MM.1S (cell line): ENCODE results near the gene CCDC169.

Experiments used
- DNase-seq: peaks from one replicate; pipeline ENCODE4 v3.0.0-alpha.2; 2015
- H2AFZ ChIP-seq: fragments of 300-600 bp; sonication (generic); 2 replicates; pipeline ENCODE4 v1.6.0; 2016; ENCODE audit warnings: antibody characterized with exemption, low read length
- H3F3A ChIP-seq: fragments of 300-600 bp; sonication (generic); 2 replicates; pipeline ENCODE4 v1.6.1; 2016; ENCODE audit warnings: mild to moderate bottlenecking, antibody characterized with exemption, low read length, moderate library complexity, mixed read lengths; ENCODE audit not compliant: insufficient read depth
- H3K27ac ChIP-seq: fragments of 300-600 bp; sonication (generic); 2 replicates; pipeline ENCODE4 v1.5.1; 2016; ENCODE audit warnings: mild to moderate bottlenecking, low read length
- H3K27me3 ChIP-seq: fragments of 300-600 bp; sonication (generic); replicated peaks from 2 replicates; pipeline ENCODE4 v1.6.0; 2016; ENCODE audit warnings: low read length; ENCODE audit not compliant: insufficient read depth
- H3K36me3 ChIP-seq: fragments of 300-600 bp; sonication (generic); replicated peaks from 2 replicates; pipeline ENCODE4 v1.6.1; 2016; ENCODE audit warnings: mild to moderate bottlenecking, low read length, mixed read lengths; ENCODE audit not compliant: insufficient read depth
- H3K4me1 ChIP-seq: fragments of 300-600 bp; sonication (generic); 2 replicates; pipeline ENCODE4 v1.6.1; 2016; ENCODE audit warnings: low read length, mixed read lengths
- H3K4me2 ChIP-seq: fragments of 300-600 bp; sonication (generic); 2 replicates; pipeline ENCODE4 v1.6.0; 2016; ENCODE audit warnings: low read depth, low read length
- H3K4me3 ChIP-seq: fragments of 300-600 bp; sonication (generic); 2 replicates; pipeline ENCODE4 v1.5.1; 2016; ENCODE audit warnings: low read length, mixed read lengths
- H3K79me2 ChIP-seq: fragments of 300-600 bp; sonication (generic); 2 replicates; pipeline ENCODE4 v1.6.1; 2016; ENCODE audit warnings: mixed run types, low read length, mixed read lengths
- H3K9ac ChIP-seq: fragments of 300-600 bp; sonication (generic); 2 replicates; pipeline ENCODE4 v1.6.1; 2016; ENCODE audit warnings: low read length, mixed read lengths
- H3K9me2 ChIP-seq: fragments of 300-600 bp; sonication (generic); replicated peaks from 2 replicates; pipeline ENCODE4 v1.6.1; 2016; ENCODE audit warnings: mild to moderate bottlenecking, low read length, mixed read lengths; ENCODE audit not compliant: insufficient read depth
- H3K9me3 ChIP-seq: fragments of 300-600 bp; sonication (generic); replicated peaks from 2 replicates; pipeline ENCODE4 v1.6.1; 2016; ENCODE audit warnings: mild to moderate bottlenecking, low read length, mixed read lengths; ENCODE audit not compliant: insufficient read depth
- H4K20me1 ChIP-seq: fragments of 300-600 bp; sonication (generic); 2 replicates; pipeline ENCODE4 v1.6.1; 2016; ENCODE audit warnings: mild to moderate bottlenecking, low read length, moderate library complexity, mixed read lengths; ENCODE audit not compliant: insufficient read depth
- EZH2 ChIP-seq: fragments of 300-600 bp; sonication (generic); optimal IDR thresholded peaks from 2 replicates; pipeline ENCODE3; 2017; ENCODE audit warnings: low read depth, mild to moderate bottlenecking, antibody characterized with exemption, low read length, mixed read lengths
- EZH2phosphoT487 ChIP-seq: fragments of 300-600 bp; sonication (generic); IDR thresholded peaks from 2 replicates; pipeline ENCODE4 v1.6.1; 2018; ENCODE audit warnings: antibody characterized with exemption, low read length
- TF ChIP-seq, protein P1 (sequence below): fragments of 300-600 bp; sonication (generic); IDR thresholded peaks from 2 replicates; pipeline ENCODE4 v1.5.1; 2016; ENCODE audit warnings: antibody characterized with exemption, low read length, mixed read lengths

CCDC169 gene

GRCh38 chr13:36211567-36211966 is 86.0 kb downstream of the CCDC169 start:
- no peaks in the 10 kb centered on the region for H3F3A ChIP-seq
- H3K36me3 ChIP-seq: no peaks in the 10 kb centered on the region
- no peaks in the 10 kb centered on the region for H4K20me1 ChIP-seq
- no peak overlapping the region for H2AFZ ChIP-seq
- H3K4me2 ChIP-seq: no peak overlapping the region
- H3K27me3 ChIP-seq: no peaks in the 10 kb centered on the region
- DNase-seq: no peak
- no peak overlapping the region for H3K4me3 ChIP-seq
- H3K9me2 ChIP-seq: no peaks in the 10 kb centered on the region
- no peaks in the 10 kb centered on the region for H3K79me2 ChIP-seq
- no peak overlapping the region for H3K9ac ChIP-seq
- no peak overlapping the region for H3K27ac ChIP-seq
- peaks cover 2% of the 10 kb centered on the region for H3K4me1 ChIP-seq
- TF ChIP-seq EZH2 (no peak), EZH2phosphoT487 (no peak)
- TF ChIP-seq, protein P1, sequence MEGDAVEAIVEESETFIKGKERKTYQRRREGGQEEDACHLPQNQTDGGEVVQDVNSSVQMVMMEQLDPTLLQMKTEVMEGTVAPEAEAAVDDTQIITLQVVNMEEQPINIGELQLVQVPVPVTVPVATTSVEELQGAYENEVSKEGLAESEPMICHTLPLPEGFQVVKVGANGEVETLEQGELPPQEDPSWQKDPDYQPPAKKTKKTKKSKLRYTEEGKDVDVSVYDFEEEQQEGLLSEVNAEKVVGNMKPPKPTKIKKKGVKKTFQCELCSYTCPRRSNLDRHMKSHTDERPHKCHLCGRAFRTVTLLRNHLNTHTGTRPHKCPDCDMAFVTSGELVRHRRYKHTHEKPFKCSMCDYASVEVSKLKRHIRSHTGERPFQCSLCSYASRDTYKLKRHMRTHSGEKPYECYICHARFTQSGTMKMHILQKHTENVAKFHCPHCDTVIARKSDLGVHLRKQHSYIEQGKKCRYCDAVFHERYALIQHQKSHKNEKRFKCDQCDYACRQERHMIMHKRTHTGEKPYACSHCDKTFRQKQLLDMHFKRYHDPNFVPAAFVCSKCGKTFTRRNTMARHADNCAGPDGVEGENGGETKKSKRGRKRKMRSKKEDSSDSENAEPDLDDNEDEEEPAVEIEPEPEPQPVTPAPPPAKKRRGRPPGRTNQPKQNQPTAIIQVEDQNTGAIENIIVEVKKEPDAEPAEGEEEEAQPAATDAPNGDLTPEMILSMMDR: no peak
- H3K9me3 ChIP-seq: no peaks in the 10 kb centered on the region

DNA sequence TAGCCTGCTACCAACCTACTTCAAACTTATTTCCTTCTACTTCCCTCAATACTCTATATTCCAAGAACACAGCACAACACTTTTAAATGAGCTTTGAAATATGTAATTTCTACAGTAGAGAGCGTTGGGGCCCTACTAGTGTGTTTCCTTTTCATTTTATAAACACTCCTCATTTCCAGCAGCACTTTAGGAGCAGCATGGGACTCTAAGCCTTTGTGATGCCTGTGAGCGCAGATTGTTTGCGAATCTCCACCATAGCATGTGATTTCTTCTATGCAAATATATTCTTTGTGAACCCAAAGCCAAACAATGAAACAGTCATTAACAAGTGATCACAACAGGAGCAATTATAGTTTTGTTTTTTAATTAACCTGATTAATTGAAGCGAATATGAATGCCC is 86.9 kb downstream of the CCDC169 start:
- DNase-seq: no peak
- Histone ChIP-seq H3K9me2 (no peaks in the 10 kb centered on the region), H3K4me1 (no peaks in the 10 kb centered on the region), H2AFZ (no peak overlapping the region), H3K4me2 (no peak overlapping the region), H3K27me3 (no peaks in the 10 kb centered on the region), H3K4me3 (no peak overlapping the region), H4K20me1 (no peaks in the 10 kb centered on the region), H3K27ac (no peak overlapping the region), H3F3A (no peaks in the 10 kb centered on the region), H3K9me3 (no peaks in the 10 kb centered on the region), H3K9ac (no peak overlapping the region), H3K79me2 (no peaks in the 10 kb centered on the region), H3K36me3 (no peaks in the 10 kb centered on the region)
- no peak for TF ChIP-seq EZH2
- TF ChIP-seq EZH2phosphoT487: no peak
- TF ChIP-seq, protein P1: no peak

DNA sequence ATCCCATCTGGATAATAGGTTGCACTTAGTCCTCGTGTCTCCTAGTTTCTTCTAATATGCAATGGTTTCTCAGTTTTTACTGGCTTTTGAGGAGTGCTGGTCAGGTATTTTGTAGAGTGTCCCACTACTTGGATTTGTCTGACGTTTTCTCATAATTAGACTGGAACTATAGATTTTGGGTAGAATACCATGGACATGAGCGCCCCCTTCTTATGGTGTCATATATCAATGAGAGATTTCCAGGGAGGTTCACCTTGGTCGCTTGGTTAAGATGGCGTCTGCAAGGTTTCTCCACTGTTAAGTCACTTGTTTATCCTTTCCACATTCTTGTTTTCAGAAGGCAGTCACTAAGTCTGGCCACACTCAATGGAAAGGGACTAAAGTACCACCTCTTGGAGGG is 89.9 kb downstream of the CCDC169 start:
- no peak for DNase-seq
- Histone ChIP-seq H3K9me2 (no peaks in the 10 kb centered on the region), H3K27me3 (no peaks in the 10 kb centered on the region), H3K9ac (no peak overlapping the region), H3K36me3 (no peaks in the 10 kb centered on the region), H3K27ac (no peak overlapping the region), H4K20me1 (no peaks in the 10 kb centered on the region), H3K9me3 (no peaks in the 10 kb centered on the region), H3K4me1 (no peaks in the 10 kb centered on the region), H2AFZ (no peak overlapping the region), H3K79me2 (no peaks in the 10 kb centered on the region), H3F3A (no peaks in the 10 kb centered on the region), H3K4me2 (no peak overlapping the region), H3K4me3 (no peak overlapping the region)
- TF ChIP-seq, protein P1: no peak
- TF ChIP-seq EZH2phosphoT487 (no peak), EZH2 (no peak)
